ENCODE results near the gene SP5.

GRCh38 chr2:170739048-170739447 is 23.9 kb downstream of the SP5 start:
- no peak for TF ChIP-seq HMGXB4 (CRISPR knock-in tag; IDR thresholded peaks at IDR 0.05)
- no peak for TF ChIP-seq CTCF (IDR thresholded peaks at IDR 0.05)

Data from WTC11 (cell line).